Thyroid gland (tissue), 4 donors: ENCODE results near the gene RORB.

Experiments used
- CTCF ChIP-seq, 6 experiments: fragments of 200-600 bp in 3 of 6; fragments of 450-650 bp in 3 of 6; sonication (generic) in 3 of 6; IDR thresholded peaks; one replicate each; pipeline ENCODE4 v1.5.1; 2016 to 2019; ENCODE audit warnings: antibody characterized with exemption in 6 of 6, mild to moderate bottlenecking in 2 of 6, inconsistent platforms in 1 of 6, moderate library complexity in 1 of 6
- POLR2A ChIP-seq, 2 donors: fragments of 450-650 bp; IDR thresholded peaks; one replicate each; pipeline ENCODE4 v1.6.1; 2017; ENCODE audit warnings: antibody characterized with exemption in 2 of 2, mild to moderate bottlenecking in 2 of 2, moderate library complexity in 1 of 2

GRCh38 chr9:74458832-74459231 is 38.3 kb upstream of the RORB start:
- TF ChIP-seq CTCF (IDR thresholded peaks at IDR 0.05), result no peak
- no peak for TF ChIP-seq POLR2A (IDR thresholded peaks at IDR 0.05)
